SK-N-SH (cell line): ENCODE data around the gene IKZF1. TPM values are rescaled to one million over a fixed set of nuclear protein-coding genes. Genes with fewer than 3 reads are reported as not detected.

Experiments used
- CTCF ChIA-PET: fragments of 300-600, 350-600 bp; formaldehyde crosslinking; extraction: SDS; loops from one replicate; lab custom pipeline; 2021; lab: Yijun Ruan, JAX
- POLR2A ChIA-PET: fragments of 350-600 bp; sonication (Branson Sonifier 250); formaldehyde crosslinking; extraction: SDS; loops from one replicate; lab custom pipeline; 2020; ENCODE audit warnings: antibody characterized with exemption, inconsistent platforms; lab: Yijun Ruan, JAX
- DNase-seq: peaks from one replicate; pipeline ENCODE4 v3.0.0; 2012
- H2AFZ ChIP-seq: fragments of 200-600 bp; sonication (generic); 2 replicates; pipeline ENCODE4 v1.8.1; 2016; ENCODE audit warnings: antibody characterized with exemption, mild to moderate bottlenecking, low read depth
- H3F3A ChIP-seq: fragments of 200-600 bp; sonication (generic); replicated peaks from 2 replicates; pipeline ENCODE3; 2016; ENCODE audit warnings: antibody characterized with exemption, mild to moderate bottlenecking; ENCODE audit not compliant: insufficient read depth
- H3K27ac ChIP-seq, 2 experiments: fragments of 200-500 bp in 1 of 2; fragments of 200-600 bp in 1 of 2; sonication (Bioruptor generic) in 1 of 2; sonication (generic), shearing (Covaris generic) in 1 of 2; 2 replicates each; pipeline versions ENCODE4 v1.5.1 to v1.6.1; 2014 to 2016; ENCODE audit warnings: low read depth in 2 of 2, inconsistent platforms in 1 of 2, low read length in 1 of 2, mild to moderate bottlenecking in 1 of 2, mixed read lengths in 1 of 2
- H3K27me3 ChIP-seq: fragments of 200-600 bp; sonication (generic), shearing (Covaris generic); 2 replicates; pipeline ENCODE4 v1.6.1; 2016; ENCODE audit warnings: mixed run types; ENCODE audit not compliant: insufficient read depth
- H3K36me3 ChIP-seq, 2 experiments: fragments of 200-500 bp in 1 of 2; fragments of 200-600 bp in 1 of 2; sonication (Bioruptor generic) in 1 of 2; sonication (generic) in 1 of 2; replicated peaks in 1 of 2; 2 replicates each; pipeline versions ENCODE3 to v1.5.1; 2014 to 2016; ENCODE audit warnings: low read length in 1 of 2, mild to moderate bottlenecking in 1 of 2; ENCODE audit not compliant: insufficient read depth in 2 of 2, control insufficient read depth in 1 of 2
- H3K4me1 ChIP-seq, 2 experiments: fragments of 200-500 bp in 1 of 2; fragments of 200-600 bp in 1 of 2; sonication (Bioruptor generic) in 1 of 2; sonication (generic), shearing (Covaris generic) in 1 of 2; 2 replicates each; pipeline versions ENCODE4 v1.5.1 to v1.6.1; 2014 to 2016; ENCODE audit warnings: low read depth in 1 of 2, low read length in 1 of 2, mixed run types in 1 of 2; ENCODE audit not compliant: insufficient read depth in 2 of 2, control insufficient read depth in 1 of 2
- H3K4me2 ChIP-seq: fragments of 200-600 bp; sonication (generic), shearing (Covaris generic); 2 replicates; pipeline ENCODE4 v1.6.1; 2017; ENCODE audit warnings: mixed run types
- H3K4me3 ChIP-seq, 2 experiments: fragments of 200-500 bp in 1 of 2; fragments of 200-600 bp in 1 of 2; sonication (Bioruptor generic) in 1 of 2; sonication (generic), shearing (Covaris generic) in 1 of 2; 2 replicates each; pipeline versions ENCODE4 v1.5.1 to v1.8.1; 2014 to 2016; ENCODE audit warnings: low read depth in 2 of 2, inconsistent platforms in 1 of 2, low read length in 1 of 2, mild to moderate bottlenecking in 1 of 2, mixed read lengths in 1 of 2, moderate library complexity in 1 of 2
- H3K79me2 ChIP-seq: fragments of 200-600 bp; sonication (generic); 2 replicates; pipeline ENCODE4 v1.8.1; 2017; ENCODE audit warnings: mild to moderate bottlenecking; ENCODE audit not compliant: insufficient read depth
- H3K9ac ChIP-seq: fragments of 200-600 bp; sonication (generic); 2 replicates; pipeline ENCODE4 v1.6.1; 2017; ENCODE audit warnings: mixed run types
- H3K9me2 ChIP-seq: fragments of 200-600 bp; sonication (generic); 2 replicates; pipeline ENCODE4 v1.6.1; 2017; ENCODE audit warnings: mixed run types
- H3K9me3 ChIP-seq: fragments of 200-600 bp; sonication (generic); 2 replicates; pipeline ENCODE4 v1.6.1; 2017; ENCODE audit warnings: mixed run types, mild to moderate bottlenecking, moderate library complexity
- H4K20me1 ChIP-seq: fragments of 200-600 bp; sonication (generic); 2 replicates; pipeline ENCODE4 v1.6.1; 2017; ENCODE audit warnings: mild to moderate bottlenecking, mixed run types; ENCODE audit not compliant: insufficient read depth
- CHD2 ChIP-seq: fragments of 150-350 bp; IDR thresholded peaks from 2 replicates; pipeline ENCODE4 v1.6.1; 2018; ENCODE audit warnings: low read length; ENCODE audit not compliant: partially characterized antibody
- ELF1 ChIP-seq: IDR thresholded peaks from 2 replicates; pipeline ENCODE4 v1.4.0; 2012
- EZH2phosphoT487 ChIP-seq: fragments of 200-600 bp; sonication (generic); IDR thresholded peaks from 2 replicates; pipeline ENCODE4 v1.6.1; 2017; ENCODE audit warnings: low read depth, mixed run types, mild to moderate bottlenecking, antibody characterized with exemption, moderate library complexity, borderline replicate concordance
- FOSL2 ChIP-seq: IDR thresholded peaks from 2 replicates; pipeline ENCODE4 v1.4.0; 2012; ENCODE audit warnings: low read depth, mild to moderate bottlenecking, moderate library complexity, borderline replicate concordance
- FOXJ3 ChIP-seq: sonication (generic); formaldehyde crosslinking; IDR thresholded peaks from 2 replicates; pipeline ENCODE4 v1.5.1; 2020; ENCODE audit warnings: mild to moderate bottlenecking, missing genetic modification reagents
- GABPA ChIP-seq: IDR thresholded peaks from 2 replicates; pipeline ENCODE4 v1.4.0; 2012; ENCODE audit warnings: low read depth, mild to moderate bottlenecking
- JUND ChIP-seq: IDR thresholded peaks from 2 replicates; pipeline ENCODE4 v1.4.0; 2012
- MEF2A ChIP-seq: IDR thresholded peaks from 2 replicates; pipeline ENCODE4 v1.4.0; 2012; ENCODE audit warnings: low read depth, borderline replicate concordance
- MXI1 ChIP-seq: IDR thresholded peaks from 2 replicates; pipeline ENCODE4 v1.6.1; 2012; ENCODE audit warnings: mild to moderate bottlenecking, low read depth, low read length, improper control_type of control experiment
- POLR2AphosphoS5 ChIP-seq: IDR thresholded peaks from 2 replicates; pipeline ENCODE4 v1.6.1; 2012; ENCODE audit warnings: low read depth, low read length
- RAD21 ChIP-seq: IDR thresholded peaks from 2 replicates; pipeline ENCODE4 v1.6.1; 2012; ENCODE audit warnings: mild to moderate bottlenecking, low read length
- RCOR1 ChIP-seq: fragments of 150-350 bp; IDR thresholded peaks from 2 replicates; pipeline ENCODE4 v1.6.1; 2017; ENCODE audit warnings: antibody characterized with exemption, low read length
- RFX5 ChIP-seq: IDR thresholded peaks from 2 replicates; pipeline ENCODE4 v1.6.1; 2012; ENCODE audit warnings: mild to moderate bottlenecking, improper control_type of control experiment, low read length
- RXRA ChIP-seq: IDR thresholded peaks from 2 replicates; pipeline ENCODE4 v1.4.0; 2012; ENCODE audit warnings: low read depth, mild to moderate bottlenecking, borderline replicate concordance
- SMC3 ChIP-seq: IDR thresholded peaks from 2 replicates; pipeline ENCODE4 v1.6.1; 2012; ENCODE audit warnings: low read depth, low read length, improper control_type of control experiment
- TCF12 ChIP-seq: IDR thresholded peaks from 2 replicates; pipeline ENCODE4 v1.4.0; 2012
- WGBS: methylation state at CpG from one replicate; pipeline ENCODE4 v1.1.6; 2017; ENCODE audit warnings: low lambda C conversion rate; 5-methylcytosine and 5-hydroxymethylcytosine counted together
- polyA plus RNA-seq, 3 experiments: library from polyadenylated mRNA; depleted of rRNA; stranded (reverse); fragments of >200 nt; gene quantifications; 2 replicates each; pipeline ENCODE4 v1.2.3, GENCODE V29; 2012
- TF ChIP-seq, protein P1 (sequence below): IDR thresholded peaks from 2 replicates; pipeline ENCODE4 v1.4.0; 2012; ENCODE audit warnings: low read depth, borderline replicate concordance
- TF ChIP-seq, protein P2 (sequence below): IDR thresholded peaks from 2 replicates; pipeline ENCODE4; 2012
- TF ChIP-seq, protein P3 (sequence below): fragments of 150-350 bp; IDR thresholded peaks from 2 replicates; pipeline ENCODE4 v1.6.1; 2017; ENCODE audit warnings: antibody characterized with exemption, low read length, low read depth, borderline replicate concordance
- TF ChIP-seq, protein P4 (sequence below): IDR thresholded peaks from 2 replicates; pipeline ENCODE4 v1.4.0; 2012; ENCODE audit warnings: low read depth, borderline replicate concordance
- TF ChIP-seq, protein P5 (sequence below): fragments of 150-350 bp; IDR thresholded peaks from 2 replicates; pipeline ENCODE4 v1.6.1; 2016; ENCODE audit warnings: mild to moderate bottlenecking, low read depth, low read length

IKZF1 gene
- polyA plus RNA-seq, 1 of the 3 experiments (the other 2 are of a cell fraction): not detected

DNA sequence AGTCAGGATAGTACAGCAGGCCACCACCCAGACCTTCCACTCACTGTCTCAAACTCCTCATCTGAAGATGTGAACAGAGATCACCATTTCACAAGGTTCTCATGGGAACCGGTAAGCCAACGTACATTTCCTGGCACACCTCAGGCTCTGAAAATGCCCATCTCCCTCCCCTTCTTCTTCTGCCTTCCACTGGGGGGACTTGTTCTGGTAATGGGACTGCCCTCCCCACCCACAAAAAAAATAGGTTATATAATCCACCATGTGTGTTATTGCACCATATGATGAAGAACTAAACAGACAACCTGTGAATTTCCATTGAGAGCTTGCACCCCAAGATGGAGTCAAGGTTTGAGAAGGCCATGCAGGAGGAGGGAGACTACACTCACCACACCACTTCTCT lies 42.1 kb upstream of the IKZF1 start:
- H3K27ac ChIP-seq: no peak overlapping the region
- H3K4me1 ChIP-seq: no peaks in the 10 kb centered on the region; a peak in 2 of 4 replicates
- H3K79me2 ChIP-seq: no peaks in the 10 kb centered on the region
- no peaks in the 10 kb centered on the region for H3F3A ChIP-seq
- WGBS: 52% methylated on average over 2 of the region's 2 CpGs
- ChIA-PET POLR2A (no interaction called here), CTCF (interaction anchor here (1.2 kb wide), 1 partner anchor 57 kb away, joined by 3 read pairs; no protein-coding TSS in a partner anchor)
- no peaks in the 10 kb centered on the region for H3K36me3 ChIP-seq
- TF ChIP-seq JUND (no peak), RAD21 (no peak), EZH2phosphoT487 (no peak), GABPA (no peak), FOSL2 (no peak), MXI1 (no peak), POLR2AphosphoS5 (no peak)
- TF ChIP-seq, protein P1, sequence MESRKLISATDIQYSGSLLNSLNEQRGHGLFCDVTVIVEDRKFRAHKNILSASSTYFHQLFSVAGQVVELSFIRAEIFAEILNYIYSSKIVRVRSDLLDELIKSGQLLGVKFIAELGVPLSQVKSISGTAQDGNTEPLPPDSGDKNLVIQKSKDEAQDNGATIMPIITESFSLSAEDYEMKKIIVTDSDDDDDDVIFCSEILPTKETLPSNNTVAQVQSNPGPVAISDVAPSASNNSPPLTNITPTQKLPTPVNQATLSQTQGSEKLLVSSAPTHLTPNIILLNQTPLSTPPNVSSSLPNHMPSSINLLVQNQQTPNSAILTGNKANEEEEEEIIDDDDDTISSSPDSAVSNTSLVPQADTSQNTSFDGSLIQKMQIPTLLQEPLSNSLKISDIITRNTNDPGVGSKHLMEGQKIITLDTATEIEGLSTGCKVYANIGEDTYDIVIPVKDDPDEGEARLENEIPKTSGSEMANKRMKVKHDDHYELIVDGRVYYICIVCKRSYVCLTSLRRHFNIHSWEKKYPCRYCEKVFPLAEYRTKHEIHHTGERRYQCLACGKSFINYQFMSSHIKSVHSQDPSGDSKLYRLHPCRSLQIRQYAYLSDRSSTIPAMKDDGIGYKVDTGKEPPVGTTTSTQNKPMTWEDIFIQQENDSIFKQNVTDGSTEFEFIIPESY: no peak
- TF ChIP-seq, protein P2, sequence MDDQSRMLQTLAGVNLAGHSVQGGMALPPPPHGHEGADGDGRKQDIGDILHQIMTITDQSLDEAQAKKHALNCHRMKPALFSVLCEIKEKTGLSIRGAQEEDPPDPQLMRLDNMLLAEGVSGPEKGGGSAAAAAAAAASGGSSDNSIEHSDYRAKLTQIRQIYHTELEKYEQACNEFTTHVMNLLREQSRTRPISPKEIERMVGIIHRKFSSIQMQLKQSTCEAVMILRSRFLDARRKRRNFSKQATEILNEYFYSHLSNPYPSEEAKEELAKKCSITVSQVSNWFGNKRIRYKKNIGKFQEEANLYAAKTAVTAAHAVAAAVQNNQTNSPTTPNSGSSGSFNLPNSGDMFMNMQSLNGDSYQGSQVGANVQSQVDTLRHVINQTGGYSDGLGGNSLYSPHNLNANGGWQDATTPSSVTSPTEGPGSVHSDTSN: no peak
- no peak for DNase-seq
- no peaks in the 10 kb centered on the region for H3K27me3 ChIP-seq
- H4K20me1 ChIP-seq: no peaks in the 10 kb centered on the region
- H3K4me2 ChIP-seq: no peak overlapping the region
- H3K9ac ChIP-seq: no peak overlapping the region
- H2AFZ ChIP-seq: no peak overlapping the region
- H3K9me2 ChIP-seq: no peaks in the 10 kb centered on the region
- H3K9me3 ChIP-seq: no peaks in the 10 kb centered on the region
- no peak overlapping the region for H3K4me3 ChIP-seq

DNA sequence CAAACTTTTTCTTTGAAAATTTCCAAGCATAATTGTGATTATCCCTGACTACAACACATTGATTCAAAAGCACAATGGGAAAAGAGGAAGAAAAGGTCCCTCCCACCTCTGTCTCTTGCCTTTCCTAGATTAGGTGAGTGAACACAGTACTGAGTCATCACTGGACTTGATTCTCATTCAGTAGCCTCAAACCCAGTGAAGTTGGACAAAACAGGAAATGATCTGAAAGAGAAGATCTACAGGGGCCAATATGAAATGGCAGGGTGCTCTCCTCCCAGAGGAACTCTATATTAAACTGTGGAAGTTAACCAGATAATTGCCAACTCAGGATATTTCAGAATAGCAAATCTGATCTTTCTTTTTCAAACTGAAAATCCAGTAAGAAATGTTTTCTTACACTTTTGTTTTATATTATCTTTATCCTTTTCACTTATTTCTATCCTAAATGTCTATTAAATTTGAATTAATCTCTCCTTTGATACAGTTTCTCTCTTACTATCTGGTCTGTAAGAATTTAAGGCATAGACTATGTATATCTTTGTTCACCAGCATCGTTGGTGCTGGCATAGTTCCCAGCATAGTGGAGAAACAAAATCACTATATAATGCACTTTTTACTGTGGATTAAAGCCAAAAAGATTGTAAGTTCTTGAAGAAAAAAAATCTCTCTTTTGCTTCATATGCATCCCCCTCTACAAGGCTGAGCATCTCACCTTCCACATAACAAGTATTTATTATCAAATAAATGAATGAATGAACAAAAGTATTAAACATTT lies 41.4 kb upstream of the IKZF1 start:
- H3K9me3 ChIP-seq: no peaks in the 10 kb centered on the region
- ChIA-PET CTCF (no interaction called here), POLR2A (no interaction called here)
- H3F3A ChIP-seq: no peaks in the 10 kb centered on the region
- no peak for DNase-seq
- no peak overlapping the region for H3K27ac ChIP-seq
- no peaks in the 10 kb centered on the region for H3K27me3 ChIP-seq
- H3K79me2 ChIP-seq: no peaks in the 10 kb centered on the region
- H3K4me3 ChIP-seq: no peak overlapping the region
- 13% methylated on average over 1 of the region's 1 CpG for WGBS
- no peaks in the 10 kb centered on the region for H4K20me1 ChIP-seq
- H3K9me2 ChIP-seq: no peaks in the 10 kb centered on the region
- no peak overlapping the region for H3K4me2 ChIP-seq
- H2AFZ ChIP-seq: no peak overlapping the region
- H3K9ac ChIP-seq: no peak overlapping the region
- no peak for TF ChIP-seq EZH2phosphoT487
- TF ChIP-seq, protein P2: no peak
- TF ChIP-seq, protein P3, sequence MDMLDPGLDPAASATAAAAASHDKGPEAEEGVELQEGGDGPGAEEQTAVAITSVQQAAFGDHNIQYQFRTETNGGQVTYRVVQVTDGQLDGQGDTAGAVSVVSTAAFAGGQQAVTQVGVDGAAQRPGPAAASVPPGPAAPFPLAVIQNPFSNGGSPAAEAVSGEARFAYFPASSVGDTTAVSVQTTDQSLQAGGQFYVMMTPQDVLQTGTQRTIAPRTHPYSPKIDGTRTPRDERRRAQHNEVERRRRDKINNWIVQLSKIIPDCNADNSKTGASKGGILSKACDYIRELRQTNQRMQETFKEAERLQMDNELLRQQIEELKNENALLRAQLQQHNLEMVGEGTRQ: no peak
- TF ChIP-seq, protein P4, sequence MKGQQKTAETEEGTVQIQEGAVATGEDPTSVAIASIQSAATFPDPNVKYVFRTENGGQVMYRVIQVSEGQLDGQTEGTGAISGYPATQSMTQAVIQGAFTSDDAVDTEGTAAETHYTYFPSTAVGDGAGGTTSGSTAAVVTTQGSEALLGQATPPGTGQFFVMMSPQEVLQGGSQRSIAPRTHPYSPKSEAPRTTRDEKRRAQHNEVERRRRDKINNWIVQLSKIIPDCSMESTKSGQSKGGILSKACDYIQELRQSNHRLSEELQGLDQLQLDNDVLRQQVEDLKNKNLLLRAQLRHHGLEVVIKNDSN: no peak
- TF ChIP-seq RCOR1: no peak
- no peak for TF ChIP-seq ELF1
- TF ChIP-seq RFX5: no peak
- no peak for TF ChIP-seq CHD2
- no peak for TF ChIP-seq TCF12
- TF ChIP-seq, protein P5, sequence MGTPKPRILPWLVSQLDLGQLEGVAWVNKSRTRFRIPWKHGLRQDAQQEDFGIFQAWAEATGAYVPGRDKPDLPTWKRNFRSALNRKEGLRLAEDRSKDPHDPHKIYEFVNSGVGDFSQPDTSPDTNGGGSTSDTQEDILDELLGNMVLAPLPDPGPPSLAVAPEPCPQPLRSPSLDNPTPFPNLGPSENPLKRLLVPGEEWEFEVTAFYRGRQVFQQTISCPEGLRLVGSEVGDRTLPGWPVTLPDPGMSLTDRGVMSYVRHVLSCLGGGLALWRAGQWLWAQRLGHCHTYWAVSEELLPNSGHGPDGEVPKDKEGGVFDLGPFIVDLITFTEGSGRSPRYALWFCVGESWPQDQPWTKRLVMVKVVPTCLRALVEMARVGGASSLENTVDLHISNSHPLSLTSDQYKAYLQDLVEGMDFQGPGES: no peak
- no peak for TF ChIP-seq RXRA
- TF ChIP-seq GABPA: no peak
- no peak for TF ChIP-seq SMC3
- TF ChIP-seq FOXJ3 (CRISPR knock-in tag): no peak
- TF ChIP-seq MEF2A: no peak
- no peaks in the 10 kb centered on the region for H3K36me3 ChIP-seq
- no peaks in the 10 kb centered on the region; a peak in 2 of 4 replicates for H3K4me1 ChIP-seq
